ENCODE data around the gene ZNF423.

DNA sequence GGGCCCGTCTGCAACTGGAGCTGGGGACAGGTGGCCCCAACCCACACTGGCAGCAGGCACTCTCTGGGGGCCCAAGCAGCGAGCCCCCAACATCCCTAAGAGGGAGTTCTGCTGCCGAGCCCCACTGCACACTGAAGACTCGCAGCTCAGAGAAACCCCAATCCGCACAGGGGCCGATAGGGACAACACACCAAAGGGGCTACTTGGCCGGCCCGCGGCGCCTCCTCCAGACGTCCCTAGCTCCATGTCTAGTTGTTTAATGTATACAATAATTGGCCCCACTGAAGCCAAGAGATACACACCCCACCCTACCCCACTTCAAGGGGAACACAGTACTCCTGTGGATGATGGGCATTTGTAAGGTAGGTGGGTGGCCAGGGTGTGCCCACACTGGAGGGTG, 62.7 kb downstream of the ZNF423 start:
- no peak for TF ChIP-seq POLR2A (IDR thresholded peaks at IDR 0.05; ENCODE audit: low read depth, low read length)
- no peak for TF ChIP-seq POLR2AphosphoS5 (IDR thresholded peaks at IDR 0.05; ENCODE audit: low read depth, low read length)
- no peak for TF ChIP-seq POU2F2 (IDR thresholded peaks at IDR 0.05; ENCODE audit: low read depth, low read length)
- no peak for TF ChIP-seq TAF1 (IDR thresholded peaks at IDR 0.05; ENCODE audit: low read depth, low read length)
- no peak for TF ChIP-seq SPI1 (IDR thresholded peaks at IDR 0.05; ENCODE audit: low read depth, low read length)

Data from GM12891 (cell line).